HepG2 (cell line): ENCODE data around the gene WNK4. TPM values are rescaled to one million over a fixed set of nuclear protein-coding genes. Genes with fewer than 3 reads are reported as not detected.

Experiments used
- AKAP8 ChIP-seq: sonication (generic); formaldehyde crosslinking; IDR thresholded peaks from 2 replicates; pipeline ENCODE4 v1.5.1; 2020; ENCODE audit warnings: mild to moderate bottlenecking, missing genetic modification reagents
- ATM ChIP-seq: fragments of 450-650 bp; IDR thresholded peaks from 2 replicates; pipeline ENCODE4 v1.7.1; 2017; ENCODE audit warnings: mild to moderate bottlenecking, borderline replicate concordance
- CENPX ChIP-seq: sonication (generic); formaldehyde crosslinking; IDR thresholded peaks from 2 replicates; pipeline ENCODE4 v1.9.0; 2021; ENCODE audit warnings: mild to moderate bottlenecking, missing genetic modification reagents, moderate library complexity
- EP300 ChIP-seq, 3 experiments: sonication (generic) in 1 of 3; formaldehyde crosslinking in 1 of 3; IDR thresholded peaks; 2 replicates each; pipeline versions ENCODE4 v1.5.1 to v1.6.1; 2011 to 2020; ENCODE audit warnings: low read depth in 2 of 3, low read length in 2 of 3, borderline replicate concordance in 1 of 3, improper control_type of control experiment in 1 of 3, mild to moderate bottlenecking in 1 of 3, missing genetic modification reagents in 1 of 3, moderate library complexity in 1 of 3
- FOXM1 ChIP-seq: sonication (generic); formaldehyde crosslinking; IDR thresholded peaks from 2 replicates; pipeline ENCODE4 v1.5.0; 2020; ENCODE audit warnings: missing genetic modification reagents
- HES4 ChIP-seq: sonication (generic); formaldehyde crosslinking; IDR thresholded peaks from 2 replicates; pipeline ENCODE4 v1.9.0; 2021; ENCODE audit warnings: mild to moderate bottlenecking, missing genetic modification reagents, borderline replicate concordance
- KLF6 ChIP-seq: IDR thresholded peaks from 2 replicates; pipeline ENCODE4 v1.8.0; 2016; ENCODE audit warnings: missing biosample characterization, missing genetic modification reagents
- MBD4 ChIP-seq: IDR thresholded peaks from 2 replicates; pipeline ENCODE4 v1.6.1; 2012; ENCODE audit warnings: low read length, inconsistent platforms, borderline replicate concordance
- NR2F1 ChIP-seq, 2 experiments: fragments of 450-650 bp in 1 of 2; formaldehyde crosslinking in 1 of 2; IDR thresholded peaks; 2 replicates each; pipeline versions ENCODE4 v1.5.0 to v1.6.1; 2016 to 2020; ENCODE audit warnings: mild to moderate bottlenecking in 1 of 2, missing compliant biosample characterization in 1 of 2, missing genetic modification reagents in 1 of 2, moderate library complexity in 1 of 2
- NR2F2 ChIP-seq: IDR thresholded peaks from 2 replicates; pipeline ENCODE4 v1.6.1; 2012; ENCODE audit warnings: low read depth, inconsistent platforms, borderline replicate concordance
- NR3C1 ChIP-seq: sonication (generic); formaldehyde crosslinking; IDR thresholded peaks from 2 replicates; pipeline ENCODE4 v1.4.0; 2020; ENCODE audit warnings: missing genetic modification reagents
- PAX8 ChIP-seq: sonication (generic); formaldehyde crosslinking; IDR thresholded peaks from 2 replicates; pipeline ENCODE4 v1.8.0; 2022; ENCODE audit warnings: mild to moderate bottlenecking, missing genetic modification reagents, borderline replicate concordance
- RAD21 ChIP-seq: fragments of 450-650 bp; formaldehyde crosslinking; IDR thresholded peaks from 2 replicates; pipeline ENCODE4 v1.5.0; 2020; ENCODE audit warnings: mild to moderate bottlenecking
- RARG ChIP-seq: sonication (generic); formaldehyde crosslinking; IDR thresholded peaks from 2 replicates; pipeline ENCODE4 v1.4.0; 2020; ENCODE audit warnings: low read depth, mild to moderate bottlenecking, missing genetic modification reagents
- REL ChIP-seq: sonication (generic); formaldehyde crosslinking; conservative IDR thresholded peaks from 2 replicates; pipeline ENCODE4 v1.8.0; 2022; ENCODE audit warnings: mild to moderate bottlenecking, missing genetic modification reagents, moderate library complexity
- RFX3 ChIP-seq: IDR thresholded peaks from 2 replicates; pipeline ENCODE4 v1.6.1; 2016; ENCODE audit warnings: missing biosample characterization, missing genetic modification reagents
- SNAPC2 ChIP-seq: sonication (generic); formaldehyde crosslinking; IDR thresholded peaks from 2 replicates; pipeline ENCODE4 v1.8.1; 2022; ENCODE audit warnings: mild to moderate bottlenecking, missing genetic modification reagents
- ZNF230 ChIP-seq: sonication (generic); formaldehyde crosslinking; IDR thresholded peaks from 2 replicates; pipeline ENCODE4 v1.4.0; 2020; ENCODE audit warnings: mild to moderate bottlenecking, missing genetic modification reagents
- ZNF501 ChIP-seq: sonication (generic); formaldehyde crosslinking; IDR thresholded peaks from 2 replicates; pipeline ENCODE4 v1.5.1; 2020; ENCODE audit warnings: mild to moderate bottlenecking, moderate library complexity, missing genetic modification reagents
- ZNF546 ChIP-seq: sonication (generic); formaldehyde crosslinking; conservative IDR thresholded peaks from 2 replicates; pipeline ENCODE4 v1.8.1; 2023; ENCODE audit warnings: mild to moderate bottlenecking, missing genetic modification reagents
- ZNF670 ChIP-seq: sonication (generic); formaldehyde crosslinking; IDR thresholded peaks from 2 replicates; pipeline ENCODE4 v1.8.0; 2022; ENCODE audit warnings: mild to moderate bottlenecking, missing genetic modification reagents, borderline replicate concordance
- ZNF788 ChIP-seq: sonication (generic); formaldehyde crosslinking; IDR thresholded peaks from 2 replicates; pipeline ENCODE4 v1.5.0; 2020; ENCODE audit warnings: mild to moderate bottlenecking, missing genetic modification reagents, borderline replicate concordance
- ZNF839 ChIP-seq: sonication (generic); formaldehyde crosslinking; IDR thresholded peaks from 2 replicates; pipeline ENCODE4 v1.4.0; 2020; ENCODE audit warnings: missing genetic modification reagents, mild to moderate bottlenecking, borderline replicate concordance
- polyA plus RNA-seq, 8 experiments: library from polyadenylated mRNA; depleted of rRNA in 3 of 8; stranded (reverse) in 7 of 8; unstranded in 1 of 8; fragments of >200 nt; fragmentation: Illumina TruSeq in 4 of 8; extraction: Trizol in 4 of 8; gene quantifications; 2 replicates each; pipeline versions ENCODE4 v1.2.1 to v1.2.3, GENCODE V29; 2011 to 2016; ENCODE audit warnings: low read depth in 4 of 8, missing spikeins in 1 of 8, mixed read lengths in 1 of 8; ENCODE audit not compliant: insufficient read depth in 1 of 8
- total RNA-seq, 5 experiments: library from RNA; depleted of rRNA; stranded (reverse); fragments of >200 nt; fragmentation: Illumina TruSeq; extraction: Trizol; gene quantifications; 2 replicates each; pipeline ENCODE4 v1.2.3, GENCODE V29; 2016; ENCODE audit warnings: low read depth in 1 of 5
- TF ChIP-seq, protein P1 (sequence below): sonication (generic); formaldehyde crosslinking; IDR thresholded peaks from 2 replicates; pipeline ENCODE4 v1.5.0; 2020; ENCODE audit warnings: mild to moderate bottlenecking, missing genetic modification reagents
- TF ChIP-seq, protein P2 (sequence below): sonication (generic); formaldehyde crosslinking; IDR thresholded peaks from 2 replicates; pipeline ENCODE4 v1.4.0; 2020; ENCODE audit warnings: missing genetic modification reagents

Gene WNK4
- total and polyA plus RNA-seq, 2 of the 13 experiments (the other 11 are each of a cell fraction or from before 2014, with no cell fraction given) = 2.7 to 13.7 TPM

DNA sequence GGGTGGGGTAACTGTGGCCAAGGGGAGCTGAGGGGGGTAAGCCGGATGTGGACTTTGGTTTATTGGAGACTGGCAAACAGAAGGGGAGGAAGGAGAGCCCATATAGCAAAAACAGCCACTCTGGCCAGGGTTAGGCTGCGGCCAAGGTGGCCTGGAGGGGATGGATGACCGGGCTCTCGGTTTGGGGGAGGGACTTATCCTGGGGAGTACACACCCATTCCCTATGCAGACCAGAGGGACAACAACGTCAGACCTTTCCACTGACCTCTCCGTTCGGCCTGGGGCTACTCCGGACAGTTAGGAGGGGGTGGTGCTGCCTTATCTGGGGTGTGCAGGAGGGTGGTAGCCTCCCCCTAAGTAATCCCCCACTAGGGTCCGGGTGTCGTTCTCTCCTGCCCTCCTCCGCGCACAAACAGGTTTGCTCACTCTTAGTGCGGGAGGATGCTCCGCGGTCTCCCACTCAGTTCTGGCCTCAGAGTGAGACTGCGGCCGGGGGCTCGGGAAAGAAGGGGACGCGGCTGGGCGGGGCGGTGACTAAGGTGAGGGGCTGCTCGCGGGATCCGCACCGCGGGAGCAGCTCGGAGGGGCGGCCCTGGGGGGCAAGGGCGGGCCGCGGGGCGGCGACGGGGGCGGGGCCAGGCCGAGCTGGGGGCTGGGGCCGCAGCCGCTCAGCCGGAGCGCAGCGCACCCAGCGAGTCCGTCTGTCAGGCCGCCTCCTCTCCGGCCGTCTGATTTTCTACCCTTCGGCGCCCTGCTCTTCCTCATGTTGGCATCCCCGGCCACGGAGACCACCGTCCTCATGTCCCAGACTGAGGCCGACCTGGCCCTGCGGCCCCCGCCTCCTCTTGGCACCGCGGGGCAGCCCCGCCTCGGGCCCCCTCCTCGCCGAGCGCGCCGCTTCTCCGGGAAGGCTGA lies at the start of gene WNK4 (continued):
- TF ChIP-seq EP300 (IDR thresholded peaks at IDR 0.05; ENCODE audit: low read depth in 2 of 2, low read length in 2 of 2) (peak in 1 of 2 experiments; percentile 92; a peak in 3 of 4 replicates), EP300 (CRISPR knock-in tag; IDR thresholded peaks at IDR 0.05; ENCODE audit: borderline replicate concordance) (peak; percentile 89), KLF6 (CRISPR knock-in tag) (peak; percentile 89; the same call in 1 of the 2 replicates), ZNF788 (CRISPR knock-in tag) (peak; percentile 94; the same call in 1 of the 2 replicates), RFX3 (CRISPR knock-in tag) (peak; percentile 7; the same call in 1 of the 2 replicates), ZNF670 (peak; percentile 78), ZNF230 (CRISPR knock-in tag) (peak; percentile 27; the same call in 1 of the 2 replicates), AKAP8 (CRISPR knock-in tag) (peak; percentile 99), RARG (CRISPR knock-in tag) (no peak), FOXM1 (CRISPR knock-in tag) (no peak), NR2F2 (peak; percentile 18; the same call in 1 of the 2 replicates), RAD21 (peak; percentile 17), SNAPC2 (CRISPR knock-in tag) (peak; percentile 87; the same call in 1 of the 2 replicates), ATM (no peak), HES4 (peak; percentile 91), ZNF839 (CRISPR knock-in tag) (no peak), MBD4 (no peak), PAX8 (CRISPR knock-in tag) (0 out of 2 replicates have a peak, but pooled peaks have one; percentile 18), CENPX (CRISPR knock-in tag) (no peak), REL (peak; percentile 95), ZNF546 (no peak), ZNF501 (CRISPR knock-in tag) (peak; percentile 76), NR2F1 (CRISPR knock-in tag; IDR thresholded peaks at IDR 0.05) (peak; percentile 38 to 42; a peak in 3 of 4 replicates), NR3C1 (CRISPR knock-in tag) (no peak)
- TF ChIP-seq, protein P1, sequence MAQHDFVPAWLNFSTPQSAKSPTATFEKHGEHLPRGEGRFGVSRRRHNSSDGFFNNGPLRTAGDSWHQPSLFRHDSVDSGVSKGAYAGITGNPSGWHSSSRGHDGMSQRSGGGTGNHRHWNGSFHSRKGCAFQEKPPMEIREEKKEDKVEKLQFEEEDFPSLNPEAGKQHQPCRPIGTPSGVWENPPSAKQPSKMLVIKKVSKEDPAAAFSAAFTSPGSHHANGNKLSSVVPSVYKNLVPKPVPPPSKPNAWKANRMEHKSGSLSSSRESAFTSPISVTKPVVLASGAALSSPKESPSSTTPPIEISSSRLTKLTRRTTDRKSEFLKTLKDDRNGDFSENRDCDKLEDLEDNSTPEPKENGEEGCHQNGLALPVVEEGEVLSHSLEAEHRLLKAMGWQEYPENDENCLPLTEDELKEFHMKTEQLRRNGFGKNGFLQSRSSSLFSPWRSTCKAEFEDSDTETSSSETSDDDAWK (CRISPR knock-in tag) = no peak
- TF ChIP-seq, protein P2, sequence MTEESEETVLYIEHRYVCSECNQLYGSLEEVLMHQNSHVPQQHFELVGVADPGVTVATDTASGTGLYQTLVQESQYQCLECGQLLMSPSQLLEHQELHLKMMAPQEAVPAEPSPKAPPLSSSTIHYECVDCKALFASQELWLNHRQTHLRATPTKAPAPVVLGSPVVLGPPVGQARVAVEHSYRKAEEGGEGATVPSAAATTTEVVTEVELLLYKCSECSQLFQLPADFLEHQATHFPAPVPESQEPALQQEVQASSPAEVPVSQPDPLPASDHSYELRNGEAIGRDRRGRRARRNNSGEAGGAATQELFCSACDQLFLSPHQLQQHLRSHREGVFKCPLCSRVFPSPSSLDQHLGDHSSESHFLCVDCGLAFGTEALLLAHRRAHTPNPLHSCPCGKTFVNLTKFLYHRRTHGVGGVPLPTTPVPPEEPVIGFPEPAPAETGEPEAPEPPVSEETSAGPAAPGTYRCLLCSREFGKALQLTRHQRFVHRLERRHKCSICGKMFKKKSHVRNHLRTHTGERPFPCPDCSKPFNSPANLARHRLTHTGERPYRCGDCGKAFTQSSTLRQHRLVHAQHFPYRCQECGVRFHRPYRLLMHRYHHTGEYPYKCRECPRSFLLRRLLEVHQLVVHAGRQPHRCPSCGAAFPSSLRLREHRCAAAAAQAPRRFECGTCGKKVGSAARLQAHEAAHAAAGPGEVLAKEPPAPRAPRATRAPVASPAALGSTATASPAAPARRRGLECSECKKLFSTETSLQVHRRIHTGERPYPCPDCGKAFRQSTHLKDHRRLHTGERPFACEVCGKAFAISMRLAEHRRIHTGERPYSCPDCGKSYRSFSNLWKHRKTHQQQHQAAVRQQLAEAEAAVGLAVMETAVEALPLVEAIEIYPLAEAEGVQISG (CRISPR knock-in tag) = peak; percentile 85
